Measurements from ENCODE around the gene CPA3.

Gene CPA3

DNA sequence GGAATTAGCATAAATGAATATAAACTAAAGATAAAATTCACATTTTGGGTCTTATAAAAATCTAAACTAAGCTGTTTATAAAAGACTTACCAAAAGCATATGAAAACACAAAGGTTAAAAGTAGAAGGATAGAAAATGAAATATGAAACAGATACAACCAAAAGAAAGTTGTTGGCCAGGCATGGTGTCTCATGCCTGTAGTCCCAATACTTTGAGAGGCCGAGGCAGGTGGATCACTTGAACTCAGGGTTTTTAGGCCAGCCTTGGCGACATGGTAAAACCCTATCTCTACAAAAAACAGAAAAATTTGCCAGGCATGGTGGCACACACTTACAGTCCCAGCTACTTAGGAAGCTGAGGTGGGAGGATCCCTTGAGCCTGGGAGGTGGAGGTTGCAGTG, 51.0 kb downstream of the CPA3 start:
- Mint-ChIP-seq H3K27ac (no peak overlapping the region), H3K36me3 (ENCODE audit: low read depth) (no peaks in the 10 kb centered on the region), H3K27me3 (peaks cover 10% of the 10 kb centered on the region), H3K9me3 (no peaks in the 10 kb centered on the region), H3K4me3 (no peak overlapping the region), H3K4me1 (ENCODE audit: low read depth) (no peaks in the 10 kb centered on the region)
- DNase-seq, result no peak

DNA sequence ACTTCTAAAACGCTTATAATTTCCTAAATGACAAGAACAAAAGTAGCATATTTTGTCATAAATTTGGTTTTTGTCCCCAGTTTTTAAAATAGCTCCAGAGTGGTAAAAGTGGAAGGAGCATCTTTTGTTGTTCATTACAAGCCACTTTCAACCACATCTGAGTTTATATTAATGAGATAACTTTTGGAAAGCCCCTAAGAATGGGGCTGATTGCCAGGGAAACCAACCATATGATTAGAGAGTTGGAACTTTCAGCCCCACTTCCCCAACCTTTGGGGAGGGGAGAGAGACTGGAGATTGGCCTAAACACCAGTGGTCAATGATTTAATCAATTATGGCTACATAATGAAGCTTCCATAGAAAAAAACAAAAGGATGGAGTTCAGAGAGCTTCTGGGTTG, 57.4 kb downstream of the CPA3 start:
- H3K4me1 Mint-ChIP-seq (ENCODE audit: low read depth), result no peaks in the 10 kb centered on the region
- H3K27me3 Mint-ChIP-seq, result peaks cover 5% of the 10 kb centered on the region
- no peak overlapping the region for H3K27ac Mint-ChIP-seq
- H3K9me3 Mint-ChIP-seq, result no peaks in the 10 kb centered on the region
- H3K4me3 Mint-ChIP-seq, result no peak overlapping the region
- no peak for DNase-seq
- no peaks in the 10 kb centered on the region for H3K36me3 Mint-ChIP-seq (ENCODE audit: low read depth)

DNA sequence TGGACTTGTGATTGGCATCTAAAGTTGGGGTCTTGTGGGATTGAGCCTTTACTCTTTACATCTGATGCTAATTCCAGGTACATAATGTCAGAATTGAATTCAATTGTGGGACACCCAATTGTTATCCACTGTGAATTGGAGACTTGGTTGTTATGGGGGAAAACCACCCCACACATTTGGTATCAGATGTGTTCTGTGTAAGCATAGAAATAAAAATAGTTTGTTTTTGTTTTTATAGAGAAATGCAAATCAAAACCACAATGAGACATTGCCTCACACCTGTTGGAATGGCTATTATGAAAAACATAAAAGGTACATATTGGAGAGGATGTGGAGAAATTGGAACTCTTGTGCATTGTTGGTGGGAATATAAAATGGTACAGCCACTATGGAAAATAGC, 58.5 kb downstream of the CPA3 start:
- Mint-ChIP-seq H3K4me1 (ENCODE audit: low read depth) (no peaks in the 10 kb centered on the region), H3K27ac (no peak overlapping the region), H3K27me3 (peaks cover 5% of the 10 kb centered on the region), H3K9me3 (no peaks in the 10 kb centered on the region), H3K4me3 (no peak overlapping the region), H3K36me3 (ENCODE audit: low read depth) (no peaks in the 10 kb centered on the region)
- DNase-seq, result no peak

DNA sequence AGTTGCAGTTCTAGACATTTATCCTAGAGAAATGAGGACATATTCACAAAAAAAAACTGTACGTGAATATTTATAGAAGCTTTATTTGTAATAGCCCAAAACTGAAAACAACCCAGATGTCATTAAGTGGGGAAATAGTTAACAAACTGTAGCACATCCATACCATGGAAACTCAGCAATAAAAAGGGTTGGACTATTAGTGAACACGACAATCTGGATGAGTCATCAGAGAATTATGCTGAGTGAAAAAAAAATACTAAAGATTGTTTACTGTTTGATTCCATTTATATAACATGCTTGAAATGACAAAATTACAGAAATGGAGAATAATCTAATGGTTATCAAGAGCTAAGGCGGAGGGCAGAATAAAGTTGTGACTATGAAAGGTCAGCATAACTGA, 59.5 kb downstream of the CPA3 start:
- no peaks in the 10 kb centered on the region for H3K36me3 Mint-ChIP-seq (ENCODE audit: low read depth)
- H3K9me3 Mint-ChIP-seq, result no peaks in the 10 kb centered on the region
- H3K27me3 Mint-ChIP-seq, result peaks cover 9% of the 10 kb centered on the region
- DNase-seq, result no peak
- no peak overlapping the region for H3K4me3 Mint-ChIP-seq
- H3K4me1 Mint-ChIP-seq (ENCODE audit: low read depth), result no peaks in the 10 kb centered on the region
- H3K27ac Mint-ChIP-seq, result no peak overlapping the region

DNA sequence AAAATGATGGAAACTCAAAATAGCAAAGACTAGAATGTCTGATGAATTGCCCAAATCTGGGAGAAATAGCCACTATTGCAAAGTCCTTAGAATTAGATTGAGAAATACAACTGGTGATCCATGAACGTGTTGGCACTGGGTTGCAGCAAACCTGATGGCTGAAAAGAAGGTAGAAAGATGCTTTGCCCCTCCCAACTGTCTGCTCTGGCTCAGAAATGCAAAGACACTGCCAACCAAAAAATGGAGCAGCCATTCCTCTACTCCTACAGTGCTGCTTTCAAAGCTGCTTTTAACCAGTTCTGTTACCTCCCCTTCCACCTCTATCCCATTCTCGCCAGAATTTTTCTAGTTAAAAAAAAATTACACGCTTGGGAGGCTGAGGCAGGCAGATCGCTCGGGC, 60.7 kb downstream of the CPA3 start:
- no peak for DNase-seq
- Mint-ChIP-seq H3K27ac (no peak overlapping the region), H3K36me3 (ENCODE audit: low read depth) (no peaks in the 10 kb centered on the region), H3K4me3 (no peak overlapping the region), H3K4me1 (ENCODE audit: low read depth) (no peaks in the 10 kb centered on the region), H3K9me3 (no peaks in the 10 kb centered on the region), H3K27me3 (peaks cover 5% of the 10 kb centered on the region)

DNA sequence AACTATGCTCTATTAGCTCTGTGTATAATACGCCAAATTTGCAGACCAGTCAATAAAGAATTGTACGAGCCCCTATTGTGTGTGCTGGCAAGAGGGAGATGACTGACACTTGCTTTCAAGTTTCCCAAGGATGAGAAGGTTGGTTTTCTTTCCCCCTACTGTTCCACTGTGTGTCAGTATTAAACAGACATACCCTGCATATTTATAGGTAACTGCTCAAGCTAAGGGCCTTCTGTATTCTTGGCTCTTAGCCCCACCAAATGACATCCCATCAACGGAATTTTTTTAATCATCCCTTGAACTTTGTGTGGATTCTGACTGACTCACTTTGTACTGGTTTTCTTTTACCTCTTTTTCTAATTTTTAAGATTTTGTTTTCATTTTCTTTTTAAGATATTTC, 65.7 kb downstream of the CPA3 start:
- Mint-ChIP-seq H3K36me3 (ENCODE audit: low read depth) (no peaks in the 10 kb centered on the region), H3K9me3 (no peaks in the 10 kb centered on the region), H3K4me3 (no peak overlapping the region), H3K27ac (no peak overlapping the region), H3K4me1 (ENCODE audit: low read depth) (no peaks in the 10 kb centered on the region), H3K27me3 (peaks cover 28% of the 10 kb centered on the region)
- DNase-seq, result no peak

DNA sequence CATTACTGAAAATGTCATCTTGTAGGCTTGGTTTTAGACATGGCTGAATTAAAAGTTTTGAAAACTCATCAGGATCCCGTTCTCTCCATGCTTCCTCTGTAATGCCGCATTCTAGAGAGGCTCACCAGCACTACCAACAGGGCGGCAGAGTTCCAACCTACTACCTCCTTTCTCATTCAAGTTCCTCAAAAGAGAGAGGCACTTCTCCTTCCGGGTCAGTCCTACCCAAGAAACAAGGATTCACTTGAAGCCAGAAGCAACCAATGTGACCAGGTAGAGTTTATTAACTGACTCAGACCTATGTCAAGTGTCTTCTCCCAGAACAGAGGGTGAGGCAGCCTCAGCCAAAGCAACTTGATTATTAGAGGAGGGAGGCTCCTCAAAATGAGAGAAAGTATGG, 66.5 kb downstream of the CPA3 start:
- H3K27me3 Mint-ChIP-seq, result peaks cover 30% of the 10 kb centered on the region
- no peak for DNase-seq
- H3K36me3 Mint-ChIP-seq (ENCODE audit: low read depth), result no peaks in the 10 kb centered on the region
- H3K9me3 Mint-ChIP-seq, result no peaks in the 10 kb centered on the region
- H3K27ac Mint-ChIP-seq, result no peak overlapping the region
- H3K4me1 Mint-ChIP-seq (ENCODE audit: low read depth), result no peaks in the 10 kb centered on the region
- no peak overlapping the region for H3K4me3 Mint-ChIP-seq

DNA sequence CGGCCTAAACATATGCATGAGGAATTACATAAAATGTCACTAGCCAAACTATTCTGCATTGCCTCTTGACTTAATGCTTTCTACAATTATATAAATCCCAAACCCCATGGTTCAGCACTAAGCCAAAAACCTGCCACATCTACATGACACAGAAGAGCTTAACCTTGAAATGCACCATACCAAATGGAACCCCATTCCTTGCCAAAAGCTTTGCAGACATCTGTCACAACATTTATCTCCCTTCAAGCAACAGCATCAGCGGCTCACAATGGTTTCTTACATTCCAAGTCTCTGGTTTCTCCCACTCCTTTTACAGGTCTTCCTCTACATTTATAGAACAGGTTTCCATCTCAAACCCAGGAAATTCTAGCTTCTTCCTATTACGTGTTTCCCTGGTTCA, 67.9 kb downstream of the CPA3 start:
- DNase-seq, result no peak
- no peak overlapping the region for H3K4me3 Mint-ChIP-seq

DNA sequence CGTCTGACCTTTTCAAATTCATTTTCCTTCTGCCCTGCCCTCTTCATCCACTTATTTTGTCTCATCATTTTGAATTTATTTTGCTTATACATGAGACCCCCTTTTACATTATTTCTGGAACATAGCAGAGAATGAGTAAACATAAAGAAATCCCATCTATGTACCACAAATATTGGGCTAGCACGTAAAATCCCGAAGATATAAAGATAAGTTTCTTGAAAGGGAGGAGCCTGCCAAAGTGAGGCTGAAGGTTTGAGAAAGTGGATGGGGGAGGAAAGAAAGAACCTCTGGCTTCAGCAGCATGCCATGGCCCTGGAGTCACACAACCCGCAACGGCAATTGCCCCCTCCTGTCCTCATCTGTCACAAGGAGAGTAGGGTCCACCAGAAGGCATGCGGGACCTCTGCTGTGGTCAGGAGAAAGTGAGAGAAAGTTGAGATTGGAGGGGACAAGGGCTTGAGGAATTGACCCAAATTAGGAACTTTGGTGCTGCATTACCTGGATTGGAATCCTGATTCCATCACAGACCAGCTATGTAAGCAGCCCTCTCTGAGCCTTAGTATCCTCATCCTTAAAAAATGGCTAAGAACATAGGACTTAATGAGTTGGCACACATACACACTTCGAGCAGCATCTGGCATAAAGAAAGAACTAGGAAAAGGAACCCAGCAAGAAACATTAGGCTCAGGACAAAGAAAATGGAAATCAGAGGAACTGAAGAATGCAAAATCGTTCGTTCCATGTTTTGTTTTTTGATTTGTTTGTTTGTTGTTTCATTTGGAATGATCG, 72.6 kb downstream of the CPA3 start:
- peaks cover 34% of the 10 kb centered on the region for H3K27me3 Mint-ChIP-seq
- no peaks in the 10 kb centered on the region for H3K36me3 Mint-ChIP-seq (ENCODE audit: low read depth)
- H3K4me3 Mint-ChIP-seq, result no peak overlapping the region
- no peak for DNase-seq
- H3K9me3 Mint-ChIP-seq, result no peaks in the 10 kb centered on the region
- no peak overlapping the region for H3K27ac Mint-ChIP-seq
- H3K4me1 Mint-ChIP-seq (ENCODE audit: low read depth), result no peaks in the 10 kb centered on the region

More for the DNA sequence above, 67.9 kb downstream of the CPA3 start:
- H3K4me1 Mint-ChIP-seq (ENCODE audit: low read depth), result no peaks in the 10 kb centered on the region
- peaks cover 42% of the 10 kb centered on the region for H3K27me3 Mint-ChIP-seq
- no peak overlapping the region for H3K27ac Mint-ChIP-seq
- H3K36me3 Mint-ChIP-seq (ENCODE audit: low read depth), result no peaks in the 10 kb centered on the region
- H3K9me3 Mint-ChIP-seq, result no peaks in the 10 kb centered on the region

DNA sequence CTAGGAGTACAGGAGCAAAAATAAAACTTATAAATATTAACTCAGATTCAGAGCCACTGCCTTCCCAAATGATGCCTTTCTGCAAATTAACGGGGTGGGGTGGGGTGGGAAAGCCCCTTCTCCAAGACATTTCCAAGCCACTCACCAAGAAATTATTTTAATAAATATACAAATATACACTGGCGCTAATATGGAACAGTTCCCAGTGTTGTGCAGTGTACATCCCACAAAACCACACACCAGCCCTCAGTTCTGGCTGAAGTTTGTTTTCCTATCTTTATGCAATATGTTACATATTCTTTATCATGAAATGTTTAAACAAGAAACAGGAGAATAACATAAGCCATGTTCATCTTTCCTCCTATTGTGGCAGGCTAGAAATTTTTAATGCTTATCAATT, 73.2 kb downstream of the CPA3 start:
- H3K36me3 Mint-ChIP-seq (ENCODE audit: low read depth), result no peaks in the 10 kb centered on the region
- H3K27ac Mint-ChIP-seq, result no peak overlapping the region
- no peaks in the 10 kb centered on the region for H3K4me1 Mint-ChIP-seq (ENCODE audit: low read depth)
- H3K9me3 Mint-ChIP-seq, result no peaks in the 10 kb centered on the region
- DNase-seq, result no peak
- peaks cover 28% of the 10 kb centered on the region for H3K27me3 Mint-ChIP-seq
- H3K4me3 Mint-ChIP-seq, result no peak overlapping the region

DNA sequence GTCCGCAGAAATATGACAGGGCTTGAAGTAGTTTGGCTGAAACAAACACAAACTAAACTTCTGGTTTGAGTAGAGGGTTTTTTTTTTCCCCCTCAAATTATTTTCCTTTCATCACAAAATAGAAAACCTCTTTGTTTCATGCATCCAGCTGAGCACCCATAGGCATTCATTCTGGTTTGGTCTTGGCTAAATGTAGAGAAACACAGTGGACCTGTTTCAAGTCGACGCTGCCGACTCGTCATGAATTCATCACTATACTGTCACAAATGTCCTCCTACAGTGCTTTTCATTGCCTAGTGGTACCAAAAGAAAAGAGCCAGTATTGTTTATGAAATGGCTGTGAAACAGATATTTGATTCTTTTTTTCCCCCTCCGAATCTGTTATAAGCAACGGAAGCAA, 73.8 kb downstream of the CPA3 start:
- DNase-seq, result no peak
- Mint-ChIP-seq H3K27ac (no peak overlapping the region), H3K36me3 (ENCODE audit: low read depth) (no peaks in the 10 kb centered on the region), H3K4me1 (ENCODE audit: low read depth) (peaks cover 3% of the 10 kb centered on the region), H3K4me3 (no peak overlapping the region), H3K27me3 (peaks cover 24% of the 10 kb centered on the region), H3K9me3 (no peaks in the 10 kb centered on the region)

DNA sequence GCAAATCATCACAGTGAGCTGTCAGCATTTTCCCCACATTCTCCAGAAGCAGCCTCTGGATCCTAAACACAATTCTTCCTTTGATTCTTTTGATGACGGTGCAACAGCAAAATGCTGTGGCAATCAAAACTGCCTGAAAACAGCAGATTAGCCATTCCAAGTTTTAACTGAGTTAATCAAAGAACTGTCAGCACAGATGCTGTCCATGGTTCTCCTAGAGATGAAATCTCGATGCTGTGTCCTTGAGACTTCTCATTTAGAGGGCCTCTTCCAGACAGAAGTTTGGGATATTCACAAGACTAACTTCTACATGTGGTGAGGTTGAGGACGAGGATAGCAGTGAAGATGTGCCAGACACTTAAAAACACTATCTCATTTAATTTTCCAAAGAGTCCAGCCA, 75.9 kb downstream of the CPA3 start:
- Mint-ChIP-seq H3K27ac (no peak overlapping the region), H3K4me1 (ENCODE audit: low read depth) (peaks cover 3% of the 10 kb centered on the region), H3K9me3 (no peaks in the 10 kb centered on the region), H3K4me3 (no peak overlapping the region), H3K27me3 (peaks cover 16% of the 10 kb centered on the region), H3K36me3 (ENCODE audit: low read depth) (no peaks in the 10 kb centered on the region)
- no peak for DNase-seq

DNA sequence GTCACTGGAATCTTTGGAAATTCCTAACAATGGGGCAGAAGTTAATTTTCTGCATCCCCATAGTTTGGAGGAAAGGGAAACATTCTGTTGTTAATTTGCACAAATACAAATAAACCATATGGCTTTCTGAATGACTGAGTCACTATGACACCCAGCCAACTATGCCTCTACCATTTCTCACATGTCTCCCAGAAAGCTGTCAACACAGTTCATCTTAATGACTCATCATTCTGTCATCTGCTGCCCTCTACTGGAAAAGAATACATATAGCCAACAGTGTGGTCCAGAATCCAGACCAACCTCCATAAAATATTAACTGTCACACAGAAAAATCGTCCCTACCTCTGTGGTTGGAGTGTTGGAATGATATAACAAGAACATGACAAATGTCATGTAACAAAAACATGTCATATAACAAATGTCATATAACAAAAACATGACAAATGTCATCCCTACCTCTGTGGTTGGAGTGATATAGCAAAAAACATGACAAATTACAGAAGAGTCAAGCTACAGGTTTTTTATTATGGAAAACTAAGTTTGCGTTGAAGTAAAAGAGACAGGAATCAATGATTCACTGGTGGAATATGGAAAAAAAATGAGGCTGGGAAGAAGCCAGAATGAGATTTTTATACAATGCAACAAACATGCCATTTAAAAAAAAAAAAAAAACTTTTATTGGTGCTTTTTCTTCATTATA, 78.6 kb downstream of the CPA3 start:
- peaks cover 3% of the 10 kb centered on the region for H3K27me3 Mint-ChIP-seq
- no peak overlapping the region for H3K4me3 Mint-ChIP-seq
- no peak for DNase-seq
- H3K27ac Mint-ChIP-seq, result no peak overlapping the region
- H3K4me1 Mint-ChIP-seq (ENCODE audit: low read depth), result peaks cover 3% of the 10 kb centered on the region
- H3K36me3 Mint-ChIP-seq (ENCODE audit: low read depth), result no peaks in the 10 kb centered on the region
- no peaks in the 10 kb centered on the region for H3K9me3 Mint-ChIP-seq

DNA sequence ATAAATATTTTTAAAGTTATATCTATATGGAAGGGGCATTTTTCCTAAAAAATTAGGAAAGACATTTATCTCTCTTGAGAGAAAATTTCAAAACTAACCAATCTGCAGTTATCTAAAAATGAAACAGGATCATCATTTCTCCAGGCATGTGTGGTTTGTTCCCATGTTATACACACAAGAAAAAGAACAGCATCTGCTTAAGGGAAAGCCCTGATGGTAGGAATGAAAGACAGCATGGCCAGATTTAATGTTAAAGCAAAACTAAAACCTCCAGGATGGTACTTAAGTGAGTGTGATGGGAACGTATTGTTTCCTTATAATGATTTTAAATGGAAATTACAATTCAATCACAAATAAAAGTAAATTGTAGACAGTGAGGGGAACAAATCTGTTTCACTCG, 80.0 kb downstream of the CPA3 start:
- Mint-ChIP-seq H3K27ac (no peak overlapping the region), H3K4me1 (ENCODE audit: low read depth) (peaks cover 3% of the 10 kb centered on the region), H3K4me3 (no peak overlapping the region), H3K9me3 (no peaks in the 10 kb centered on the region), H3K36me3 (ENCODE audit: low read depth) (no peaks in the 10 kb centered on the region), H3K27me3 (no peaks in the 10 kb centered on the region)
- no peak for DNase-seq

All from activated T-cell treated with anti-CD3 and anti-CD28 coated beads, Interleukin-2, amount 50 U/mL, for 24 hours (primary cell).